ENCODE results near the gene ANKRD11.

DNA sequence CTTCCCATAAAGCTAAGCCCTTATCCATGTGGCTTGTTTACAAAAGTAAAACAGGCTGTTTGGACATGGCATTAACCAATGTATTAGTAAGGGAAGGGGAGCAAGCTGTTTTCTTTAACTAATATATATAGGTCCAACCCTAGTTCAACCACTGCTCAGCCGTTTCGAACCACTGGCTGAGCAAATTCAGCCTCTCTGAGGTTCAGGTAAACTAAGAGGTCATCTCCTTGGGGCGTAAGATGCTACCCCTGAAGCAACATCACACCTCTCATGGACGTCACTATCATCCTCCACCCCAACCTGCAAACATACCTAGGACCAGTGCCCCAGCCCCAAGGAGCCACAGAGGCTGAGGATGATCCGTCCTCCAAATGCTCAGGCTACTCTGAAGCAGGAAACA lies 45.2 kb downstream of the ANKRD11 start:
- TF ChIP-seq, protein P1, sequence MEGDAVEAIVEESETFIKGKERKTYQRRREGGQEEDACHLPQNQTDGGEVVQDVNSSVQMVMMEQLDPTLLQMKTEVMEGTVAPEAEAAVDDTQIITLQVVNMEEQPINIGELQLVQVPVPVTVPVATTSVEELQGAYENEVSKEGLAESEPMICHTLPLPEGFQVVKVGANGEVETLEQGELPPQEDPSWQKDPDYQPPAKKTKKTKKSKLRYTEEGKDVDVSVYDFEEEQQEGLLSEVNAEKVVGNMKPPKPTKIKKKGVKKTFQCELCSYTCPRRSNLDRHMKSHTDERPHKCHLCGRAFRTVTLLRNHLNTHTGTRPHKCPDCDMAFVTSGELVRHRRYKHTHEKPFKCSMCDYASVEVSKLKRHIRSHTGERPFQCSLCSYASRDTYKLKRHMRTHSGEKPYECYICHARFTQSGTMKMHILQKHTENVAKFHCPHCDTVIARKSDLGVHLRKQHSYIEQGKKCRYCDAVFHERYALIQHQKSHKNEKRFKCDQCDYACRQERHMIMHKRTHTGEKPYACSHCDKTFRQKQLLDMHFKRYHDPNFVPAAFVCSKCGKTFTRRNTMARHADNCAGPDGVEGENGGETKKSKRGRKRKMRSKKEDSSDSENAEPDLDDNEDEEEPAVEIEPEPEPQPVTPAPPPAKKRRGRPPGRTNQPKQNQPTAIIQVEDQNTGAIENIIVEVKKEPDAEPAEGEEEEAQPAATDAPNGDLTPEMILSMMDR (IDR thresholded peaks at IDR 0.05) = no peak
- TF ChIP-seq EP300 (IDR thresholded peaks at IDR 0.05) = no peak
- TF ChIP-seq POLR2A (IDR thresholded peaks at IDR 0.05) = no peak
